Astrocyte (in vitro differentiated cells and primary cell): ENCODE data around the gene SCGN. TPM values are rescaled to one million over a fixed set of nuclear protein-coding genes. Genes with fewer than 3 reads are reported as not detected.

Source experiments
- DNase-seq: peaks from one replicate; pipeline ENCODE4 v3.0.0-alpha.2; 2010; ENCODE audit warnings: low read depth
- FAIRE-seq: peaks from 2 replicates; lab custom pipeline; 2011; peaks lifted over from hg19 to GRCh38; lab: Jason Lieb, UNC
- H2AFZ ChIP-seq: 2 replicates; pipeline ENCODE4 v1.6.0; 2012; ENCODE audit warnings: low read depth, low read length, inconsistent platforms
- H3K27ac ChIP-seq: 2 replicates; pipeline ENCODE4 v1.5.1; 2011; ENCODE audit warnings: low read depth, low read length, inconsistent platforms
- H3K27me3 ChIP-seq: 2 replicates; pipeline ENCODE4 v1.6.0; 2011; ENCODE audit warnings: low read length, inconsistent platforms; ENCODE audit not compliant: insufficient read depth
- H3K36me3 ChIP-seq: 2 replicates; pipeline ENCODE4 v1.5.1; 2011; ENCODE audit warnings: low read length, inconsistent platforms; ENCODE audit not compliant: insufficient read depth
- H3K4me1 ChIP-seq: 2 replicates; pipeline ENCODE4 v1.5.1; 2011; ENCODE audit warnings: low read length, inconsistent platforms; ENCODE audit not compliant: insufficient read depth
- H3K4me2 ChIP-seq: 2 replicates; pipeline ENCODE4 v1.6.0; 2012; ENCODE audit warnings: low read length, inconsistent platforms
- H3K4me3 ChIP-seq: 2 replicates; pipeline ENCODE4 v1.5.1; 2011; ENCODE audit warnings: low read depth, mild to moderate bottlenecking, low read length, inconsistent platforms; ENCODE audit not compliant: insufficient read depth
- H3K79me2 ChIP-seq: 2 replicates; pipeline ENCODE4 v1.6.0; 2012; ENCODE audit warnings: mild to moderate bottlenecking, low read length, inconsistent platforms; ENCODE audit not compliant: insufficient read depth
- H3K9ac ChIP-seq: 2 replicates; pipeline ENCODE4 v1.6.0; 2012; ENCODE audit warnings: mild to moderate bottlenecking, low read length, inconsistent platforms
- H3K9me3 ChIP-seq: 2 replicates; pipeline ENCODE4 v1.5.1; 2012; ENCODE audit warnings: low read depth, mild to moderate bottlenecking, low read length, inconsistent platforms; ENCODE audit not compliant: insufficient read depth
- H4K20me1 ChIP-seq: 2 replicates; pipeline ENCODE4 v1.6.0; 2012; ENCODE audit warnings: low read length, inconsistent platforms; ENCODE audit not compliant: insufficient read depth
- H3K27ac Mint-ChIP-seq: one replicate; pipeline ENCODE4 v1.8.0; 2021; ENCODE audit warnings: mild to moderate bottlenecking, mixed read lengths; ENCODE audit not compliant: unreplicated experiment
- H3K27me3 Mint-ChIP-seq: one replicate; pipeline ENCODE4 v1.8.0; 2021; ENCODE audit warnings: low read depth, mixed read lengths; ENCODE audit not compliant: unreplicated experiment
- H3K36me3 Mint-ChIP-seq: one replicate; pipeline ENCODE4 v1.8.0; 2021; ENCODE audit warnings: low read depth, mixed read lengths; ENCODE audit not compliant: unreplicated experiment
- H3K4me1 Mint-ChIP-seq: one replicate; pipeline ENCODE4 v1.8.0; 2021; ENCODE audit warnings: low read depth, mixed read lengths; ENCODE audit not compliant: unreplicated experiment
- H3K4me3 Mint-ChIP-seq: one replicate; pipeline ENCODE4 v1.8.0; 2021; ENCODE audit warnings: mild to moderate bottlenecking, moderate library complexity, mixed read lengths; ENCODE audit not compliant: unreplicated experiment
- H3K9me3 Mint-ChIP-seq: one replicate; pipeline ENCODE4 v1.8.0; 2021; ENCODE audit warnings: mild to moderate bottlenecking, mixed read lengths; ENCODE audit not compliant: unreplicated experiment
- CTCF ChIP-seq: IDR thresholded peaks from 2 replicates; pipeline ENCODE4 v1.5.1; 2011; ENCODE audit warnings: low read depth, mild to moderate bottlenecking, inconsistent platforms, low read length, moderate library complexity; ENCODE audit not compliant: insufficient read depth
- EZH2 ChIP-seq: IDR thresholded peaks from 2 replicates; pipeline ENCODE4 v1.6.1; 2012; ENCODE audit warnings: mild to moderate bottlenecking, low read length, inconsistent platforms; ENCODE audit not compliant: insufficient read depth
- total RNA-seq: library from RNA; stranded (reverse); gene quantifications from 2 replicates; pipeline ENCODE4 v1.2.1, GENCODE V29; 2021

SCGN gene
- total RNA-seq, 1 donor from 2014 or later = not detected

- Histone ChIP-seq H3K4me2 (no peak overlapping the region), H3K36me3 (no peaks in the 10 kb centered on the region), H3K4me1 (no peaks in the 10 kb centered on the region), H4K20me1 (no peaks in the 10 kb centered on the region), H3K4me3 (no peak overlapping the region), H2AFZ (no peak overlapping the region), H3K9ac (no peak overlapping the region), H3K9me3 (no peaks in the 10 kb centered on the region), H3K79me2 (no peaks in the 10 kb centered on the region), H3K27ac (no peak overlapping the region), H3K27me3 (no peaks in the 10 kb centered on the region)
- no peak overlapping the region for H3K27ac Mint-ChIP-seq
- no peaks in the 10 kb centered on the region for H3K9me3 Mint-ChIP-seq
- H3K4me1 Mint-ChIP-seq = peaks cover 4% of the 10 kb centered on the region
- DNase-seq = no peak
- TF ChIP-seq CTCF = no peak
- no peak for TF ChIP-seq EZH2
- FAIRE-seq = no peak
- H3K36me3 Mint-ChIP-seq = no peaks in the 10 kb centered on the region
- H3K27me3 Mint-ChIP-seq = peaks cover 4% of the 10 kb centered on the region
- H3K4me3 Mint-ChIP-seq = no peak overlapping the region
Measured at GRCh38 chr6:25670208-25670607, 18.2 kb downstream of the SCGN start.

DNA sequence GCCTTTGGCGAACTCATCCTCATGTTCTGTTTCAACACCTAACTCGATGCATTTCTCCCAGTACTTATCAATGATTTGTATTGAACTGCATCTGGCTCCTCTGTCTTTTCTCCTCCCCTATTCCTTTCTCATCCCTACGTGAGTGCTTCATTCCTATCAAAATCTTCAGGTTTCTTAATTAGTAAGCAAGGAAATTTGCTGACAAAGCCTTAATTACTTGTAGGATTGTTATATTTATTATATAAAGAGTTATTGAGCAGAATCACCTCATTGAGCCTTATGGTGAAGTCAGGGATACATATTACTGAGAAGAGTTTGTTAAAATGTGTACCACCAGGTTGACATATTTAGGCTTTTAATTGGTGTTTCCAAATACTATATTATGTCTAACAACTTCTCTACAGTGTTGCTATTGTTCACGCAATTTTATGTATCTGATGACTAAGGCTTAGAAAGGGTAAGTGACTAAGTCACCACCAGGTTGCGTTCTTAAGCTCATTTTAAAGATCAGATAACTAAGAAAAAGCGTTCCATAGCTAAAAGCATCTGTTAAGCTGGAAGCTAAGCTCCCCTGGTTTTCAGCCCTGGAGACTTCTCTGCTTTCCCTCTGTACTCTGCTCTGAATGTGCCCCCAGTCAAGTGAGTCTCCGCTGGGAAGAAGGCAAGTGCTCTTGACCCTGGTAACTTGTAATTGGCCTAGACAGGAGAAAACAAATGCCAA, 18.9 kb downstream of the SCGN start:
- no peak overlapping the region for H3K27ac ChIP-seq
- FAIRE-seq (no peak), DNase-seq (no peak)
- H3K27me3 ChIP-seq = no peaks in the 10 kb centered on the region
- H3K4me2 ChIP-seq = no peak overlapping the region
- H3K36me3 Mint-ChIP-seq = no peaks in the 10 kb centered on the region
- no peaks in the 10 kb centered on the region for H3K9me3 Mint-ChIP-seq
- no peak overlapping the region for H3K27ac Mint-ChIP-seq
- H3K4me1 Mint-ChIP-seq = peaks cover 4% of the 10 kb centered on the region
- no peaks in the 10 kb centered on the region for H4K20me1 ChIP-seq
- H3K27me3 Mint-ChIP-seq = peaks cover 4% of the 10 kb centered on the region
- no peaks in the 10 kb centered on the region for H3K9me3 ChIP-seq
- no peak overlapping the region for H2AFZ ChIP-seq
- no peak overlapping the region for H3K4me3 Mint-ChIP-seq
- TF ChIP-seq EZH2 = no peak
- TF ChIP-seq CTCF = no peak
- H3K4me3 ChIP-seq = no peak overlapping the region
- no peaks in the 10 kb centered on the region for H3K36me3 ChIP-seq
- no peak overlapping the region for H3K9ac ChIP-seq
- no peaks in the 10 kb centered on the region for H3K79me2 ChIP-seq
- H3K4me1 ChIP-seq = no peaks in the 10 kb centered on the region

DNA sequence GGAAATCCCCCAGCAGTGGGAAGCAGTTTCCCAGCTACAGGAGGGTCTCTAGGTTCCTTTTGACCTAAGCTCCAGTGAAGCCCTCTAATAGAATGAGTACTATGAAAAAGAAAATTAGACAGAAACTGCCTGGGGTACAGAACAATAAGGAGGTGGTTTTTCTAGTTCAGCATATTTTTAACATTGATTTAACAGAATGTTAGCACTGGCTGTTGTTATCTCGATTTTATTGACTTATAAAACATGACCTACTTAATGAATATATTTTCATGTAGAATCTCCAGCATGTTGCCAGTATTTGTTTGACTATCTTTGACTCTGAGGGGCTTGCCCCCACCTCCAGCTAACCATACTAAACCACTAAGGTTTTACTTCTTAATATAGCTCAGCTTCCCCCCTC, 19.6 kb downstream of the SCGN start:
- H3K27ac Mint-ChIP-seq = no peak overlapping the region
- peaks cover 4% of the 10 kb centered on the region for H3K27me3 Mint-ChIP-seq
- H2AFZ ChIP-seq = no peak overlapping the region

More for the DNA sequence above, 19.6 kb downstream of the SCGN start:
- DNase-seq = no peak
- no peaks in the 10 kb centered on the region for H3K79me2 ChIP-seq
- no peak for FAIRE-seq
- no peak overlapping the region for H3K4me3 ChIP-seq
- H3K4me2 ChIP-seq = no peak overlapping the region
- no peaks in the 10 kb centered on the region for H4K20me1 ChIP-seq
- no peak overlapping the region for H3K27ac ChIP-seq
- no peak overlapping the region for H3K9ac ChIP-seq
- no peaks in the 10 kb centered on the region for H3K9me3 Mint-ChIP-seq
- H3K36me3 ChIP-seq = no peaks in the 10 kb centered on the region
- no peaks in the 10 kb centered on the region for H3K36me3 Mint-ChIP-seq
- H3K4me3 Mint-ChIP-seq = no peak overlapping the region
- no peaks in the 10 kb centered on the region for H3K4me1 ChIP-seq
- no peaks in the 10 kb centered on the region for H3K9me3 ChIP-seq
- H3K4me1 Mint-ChIP-seq = peaks cover 4% of the 10 kb centered on the region
- no peak for TF ChIP-seq EZH2
- TF ChIP-seq CTCF = no peak
- H3K27me3 ChIP-seq = no peaks in the 10 kb centered on the region
